Measurements from ENCODE around the gene SSH2.
A peak's percentile ranks its signal among the peaks of the same experiment; 100 is the strongest.

The SSH2 gene

DNA sequence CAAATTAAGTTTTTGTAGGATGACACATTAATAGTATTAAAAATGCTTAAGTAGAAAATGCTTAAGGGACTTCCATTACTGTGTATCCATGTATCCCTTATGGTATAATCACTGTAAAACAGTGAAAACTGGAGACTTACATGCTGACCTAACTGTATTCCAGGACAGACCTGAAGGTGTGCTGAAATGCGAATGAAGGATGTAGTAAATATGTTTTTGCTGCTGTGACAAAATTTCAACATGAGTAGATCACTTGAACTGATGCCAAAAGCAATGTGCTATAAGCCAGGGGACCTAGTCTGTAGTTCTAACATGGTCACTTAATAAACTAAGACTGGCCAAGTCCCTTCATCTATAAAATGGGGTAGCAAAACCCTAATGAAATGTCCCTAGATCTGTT, 165.3 kb downstream of the SSH2 start:
- H3K27ac ChIP-seq, result no peak overlapping the region
- peaks cover 0 to 7% (median 2%) of the 10 kb centered on the region in 4 donors for H3K4me1 ChIP-seq
- no peaks in the 10 kb centered on the region for H3K27me3 ChIP-seq
- no peak for DNase-seq
- no peaks in the 10 kb centered on the region for H3K36me3 ChIP-seq
- TF ChIP-seq, protein P1, sequence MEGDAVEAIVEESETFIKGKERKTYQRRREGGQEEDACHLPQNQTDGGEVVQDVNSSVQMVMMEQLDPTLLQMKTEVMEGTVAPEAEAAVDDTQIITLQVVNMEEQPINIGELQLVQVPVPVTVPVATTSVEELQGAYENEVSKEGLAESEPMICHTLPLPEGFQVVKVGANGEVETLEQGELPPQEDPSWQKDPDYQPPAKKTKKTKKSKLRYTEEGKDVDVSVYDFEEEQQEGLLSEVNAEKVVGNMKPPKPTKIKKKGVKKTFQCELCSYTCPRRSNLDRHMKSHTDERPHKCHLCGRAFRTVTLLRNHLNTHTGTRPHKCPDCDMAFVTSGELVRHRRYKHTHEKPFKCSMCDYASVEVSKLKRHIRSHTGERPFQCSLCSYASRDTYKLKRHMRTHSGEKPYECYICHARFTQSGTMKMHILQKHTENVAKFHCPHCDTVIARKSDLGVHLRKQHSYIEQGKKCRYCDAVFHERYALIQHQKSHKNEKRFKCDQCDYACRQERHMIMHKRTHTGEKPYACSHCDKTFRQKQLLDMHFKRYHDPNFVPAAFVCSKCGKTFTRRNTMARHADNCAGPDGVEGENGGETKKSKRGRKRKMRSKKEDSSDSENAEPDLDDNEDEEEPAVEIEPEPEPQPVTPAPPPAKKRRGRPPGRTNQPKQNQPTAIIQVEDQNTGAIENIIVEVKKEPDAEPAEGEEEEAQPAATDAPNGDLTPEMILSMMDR (IDR thresholded peaks at IDR 0.05), result no peak
- no peak overlapping the region for H3K4me3 ChIP-seq
- intact Hi-C loops (cut with DNase I; ENCODE audit: low total_unique reads), result loop anchor here (5.0 kb wide), 1 partner anchor 117 kb away; no protein-coding TSS in a partner anchor
- no peaks in the 10 kb centered on the region for H3K9me3 ChIP-seq

DNA sequence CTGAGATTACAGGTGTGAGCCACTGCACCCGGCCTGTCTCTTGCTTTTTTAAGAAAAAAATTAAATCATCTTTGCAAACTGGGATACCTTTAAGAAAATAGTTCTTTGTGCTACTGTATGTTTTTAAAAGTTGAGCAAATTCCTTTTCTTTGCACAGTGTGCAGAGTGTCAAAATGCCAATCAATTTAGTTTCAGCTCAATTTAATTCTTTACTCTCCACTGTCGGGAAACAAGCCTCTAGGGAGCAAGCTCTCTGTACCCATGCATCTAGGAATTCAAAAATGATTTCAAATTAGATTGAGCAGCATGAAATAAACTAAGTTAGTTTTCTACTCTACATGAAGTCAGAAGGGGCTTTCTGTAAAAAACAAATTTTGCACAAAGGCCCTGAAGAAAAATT, 165.8 kb downstream of the SSH2 start:
- TF ChIP-seq, protein P1 (IDR thresholded peaks at IDR 0.05), result no peak
- peaks cover 0 to 10% (median 3%) of the 10 kb centered on the region in 4 donors for H3K4me1 ChIP-seq
- no peaks in the 10 kb centered on the region for H3K36me3 ChIP-seq
- no peak overlapping the region for H3K27ac ChIP-seq
- H3K9me3 ChIP-seq, result no peaks in the 10 kb centered on the region
- intact Hi-C loops (cut with DNase I; ENCODE audit: low total_unique reads), result loop anchor here (5.0 kb wide), 1 partner anchor 117 kb away; no protein-coding TSS in a partner anchor
- H3K27me3 ChIP-seq, result no peaks in the 10 kb centered on the region
- H3K4me3 ChIP-seq, result no peak overlapping the region
- no peak for DNase-seq

DNA sequence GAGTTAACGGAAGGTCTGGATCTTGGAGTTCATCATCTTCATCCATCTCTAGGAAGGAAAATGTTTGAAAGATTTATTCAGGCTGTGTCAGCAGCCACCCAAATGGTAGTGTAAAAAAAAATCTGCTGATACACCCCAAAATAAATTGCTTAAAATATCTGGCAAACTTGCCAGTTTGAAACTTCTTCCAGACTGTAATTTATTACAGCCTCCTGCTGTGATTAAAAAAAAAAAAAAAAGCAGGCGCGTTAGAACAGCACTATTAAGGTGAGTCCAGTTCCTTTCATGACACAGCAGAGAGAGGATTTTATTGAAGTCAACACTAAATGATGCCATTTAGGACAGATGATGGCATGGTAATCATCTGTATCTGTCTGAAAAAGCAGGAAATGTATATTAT, 166.8 kb downstream of the SSH2 start:
- intact Hi-C loops (cut with DNase I; ENCODE audit: low total_unique reads), result loop anchor here (5.0 kb wide), 1 partner anchor 116 kb away; no protein-coding TSS in a partner anchor

DNA sequence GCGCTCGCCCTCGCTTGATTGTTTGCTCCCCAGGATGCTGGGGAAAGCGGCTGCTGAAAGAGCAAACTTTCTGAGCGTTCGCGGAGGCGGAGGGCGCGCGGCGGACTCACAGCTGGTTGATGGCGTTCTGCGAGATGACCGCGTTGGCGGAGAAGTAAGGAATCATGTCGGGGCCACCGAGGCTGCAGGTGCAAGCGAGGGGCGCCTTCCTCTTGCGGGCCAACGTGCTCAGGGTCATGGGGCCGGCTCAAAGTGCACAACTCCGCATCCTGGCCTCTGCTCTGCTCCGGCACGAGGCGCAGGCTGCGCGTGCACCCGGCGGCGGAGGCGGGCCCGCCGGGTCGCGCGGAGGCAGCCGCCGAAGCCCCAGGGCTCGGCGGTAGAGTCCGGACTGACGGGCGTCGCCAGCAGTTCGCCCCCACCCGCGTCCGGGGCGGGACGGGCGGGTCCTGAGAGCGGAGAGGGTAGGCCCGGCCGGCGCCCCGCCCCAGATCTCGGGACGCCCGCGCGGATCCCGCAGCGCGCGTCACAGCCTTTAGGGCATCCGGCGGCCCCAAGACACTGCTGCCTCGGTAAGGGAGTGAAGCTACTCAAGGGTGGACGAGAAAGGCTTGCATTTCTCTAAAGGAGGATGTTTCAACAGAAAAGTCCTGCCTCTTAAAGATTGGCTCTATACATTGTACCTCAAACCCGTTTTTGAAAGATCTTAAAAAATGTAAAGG, 168.8 kb downstream of the SSH2 start:
- H3K36me3 ChIP-seq, result no peaks in the 10 kb centered on the region
- TF ChIP-seq, protein P1 (IDR thresholded peaks at IDR 0.05), result no peak
- intact Hi-C loops (cut with DNase I; ENCODE audit: low total_unique reads), result loop anchor here (5.0 kb wide), 1 partner anchor 114 kb away; no protein-coding TSS in a partner anchor
- H3K27me3 ChIP-seq, result no peaks in the 10 kb centered on the region
- H3K9me3 ChIP-seq, result no peaks in the 10 kb centered on the region
- H3K27ac ChIP-seq, result peak overlapping the region; percentile 67 to 71
- peak overlapping the region; percentile 66 to 81 for H3K4me3 ChIP-seq
- peaks cover 0 to 10% (median 3%) of the 10 kb centered on the region in 4 donors for H3K4me1 ChIP-seq
- peak; percentile 87 to 94 for DNase-seq

More for the DNA sequence above, 166.8 kb downstream of the SSH2 start:
- Histone ChIP-seq H3K4me1 (peaks cover 0 to 10% (median 3%) of the 10 kb centered on the region in 4 donors), H3K36me3 (no peaks in the 10 kb centered on the region), H3K27ac (no peak overlapping the region), H3K9me3 (no peaks in the 10 kb centered on the region), H3K4me3 (no peak overlapping the region), H3K27me3 (no peaks in the 10 kb centered on the region)
- no peak for DNase-seq
- TF ChIP-seq, protein P1 (IDR thresholded peaks at IDR 0.05), result no peak

DNA sequence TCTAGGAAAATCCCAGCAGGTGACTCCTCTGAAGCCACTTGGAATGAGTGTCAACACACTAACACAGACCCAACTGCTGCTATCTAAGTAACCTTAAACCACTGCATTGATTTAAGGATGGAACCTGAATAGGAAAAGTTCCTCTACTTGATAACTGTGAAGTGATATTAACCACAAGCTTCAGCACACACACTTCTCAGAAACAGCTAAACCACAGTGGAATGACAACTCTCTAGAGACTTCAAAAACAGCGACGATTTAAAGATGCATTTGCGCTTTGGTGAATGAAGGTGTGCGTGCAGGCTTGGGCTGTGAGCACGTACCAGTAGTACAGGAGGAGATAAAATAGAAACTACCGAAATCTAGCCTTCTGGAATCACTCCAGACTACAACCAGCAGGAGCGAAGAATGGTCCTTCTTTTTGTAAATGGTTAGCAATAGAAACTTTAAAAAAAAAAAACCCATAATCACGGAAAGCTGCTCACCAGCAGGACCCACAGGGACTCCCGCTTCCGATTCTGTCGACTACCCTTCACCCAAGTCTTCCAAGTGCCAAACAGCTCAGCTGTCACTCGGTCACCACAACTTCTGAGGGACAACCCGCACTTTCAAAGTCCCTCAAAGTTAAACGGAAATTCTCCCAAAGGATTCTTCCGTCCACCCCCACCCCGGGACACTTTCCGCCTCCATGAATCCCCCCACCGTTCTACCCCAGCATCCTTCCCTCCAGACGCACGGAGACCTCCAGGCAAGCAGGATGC, 169.6 kb downstream of the SSH2 start:
- H3K27ac ChIP-seq, result peak overlapping the region; percentile 67 to 71
- intact Hi-C loops (cut with DNase I; ENCODE audit: low total_unique reads), result loop anchor here (5.0 kb wide), 1 partner anchor 113 kb away; no protein-coding TSS in a partner anchor
- no peak for DNase-seq

More for the DNA sequence above, 169.6 kb downstream of the SSH2 start:
- no peaks in the 10 kb centered on the region for H3K9me3 ChIP-seq
- H3K4me3 ChIP-seq, result peak overlapping the region; percentile 66 to 81
- peaks cover 0 to 10% (median 3%) of the 10 kb centered on the region in 4 donors for H3K4me1 ChIP-seq
- TF ChIP-seq, protein P1 (IDR thresholded peaks at IDR 0.05), result no peak
- no peaks in the 10 kb centered on the region for H3K27me3 ChIP-seq
- no peaks in the 10 kb centered on the region for H3K36me3 ChIP-seq

Data from tibial artery (tissue), 4 donors.